Urinary bladder (tissue), 4 donors: Measurements from ENCODE around the gene VANGL2. TPM values are rescaled to one million over a fixed set of nuclear protein-coding genes. Genes with fewer than 3 reads are reported as not detected.

Experiments used
- DNase-seq: peaks from one replicate; pipeline ENCODE4 v3.0.0-alpha.2; 2015; ENCODE audit errors: extremely low spot score
- H3K27ac ChIP-seq: one replicate; pipeline ENCODE4 v1.5.1; 2013; ENCODE audit warnings: low read depth, mild to moderate bottlenecking, moderate library complexity
- H3K36me3 ChIP-seq: one replicate; pipeline ENCODE4 v1.6.1; 2013; ENCODE audit warnings: mild to moderate bottlenecking, moderate library complexity; ENCODE audit not compliant: insufficient read depth
- H3K4me1 ChIP-seq: one replicate; pipeline ENCODE4 v1.6.1; 2013; ENCODE audit warnings: mild to moderate bottlenecking, moderate library complexity; ENCODE audit not compliant: insufficient read depth
- H3K4me3 ChIP-seq: one replicate; pipeline ENCODE4 v1.5.1; 2013; ENCODE audit warnings: low read depth, low read length
- WGBS: extraction: QIAGEN DNeasy Blood & Tissue Kit; methylation state at CpG from one replicate; pipeline ENCODE4 v1.1.7; 2013; 5-methylcytosine and 5-hydroxymethylcytosine counted together
- polyA plus RNA-seq: library from polyadenylated mRNA; stranded (reverse); fragments of 200-250 nt; gene quantifications from one replicate; pipeline ENCODE4 v1.2.3, GENCODE V29; 2013
- total RNA-seq: library from RNA; depleted of rRNA; stranded (reverse); fragments of >200 nt; gene quantifications from one replicate; pipeline ENCODE4 v1.2.3, GENCODE V29; 2014
- donor health status: healthy with polysubstance abuse.
- donor health status: healthy.

The VANGL2 gene
- total RNA-seq (4.1 TPM), polyA plus RNA-seq (7.6 TPM)

- no peaks in the 10 kb centered on the region for H3K4me1 ChIP-seq
- under 1% methylated on average over 31 of the region's 34 CpGs for WGBS
- H3K36me3 ChIP-seq: no peaks in the 10 kb centered on the region
- no peak within 1 kb of the TSS for H3K27ac ChIP-seq
- H3K4me3 ChIP-seq: peak within 1 kb of the TSS; percentile 86
- no peak for DNase-seq
Measured at GRCh38 chr1:160400223-160400645, at the start of gene VANGL2. TSS of gene VANGL2 (plus strand) at chr1:160400564. CDS start at chr1:160415838, 15,274 bp downstream.

- Histone ChIP-seq H3K4me3 (no peak overlapping the region), H3K4me1 (no peaks in the 10 kb centered on the region), H3K27ac (no peak overlapping the region), H3K36me3 (peaks cover 11% of the 10 kb centered on the region)
- WGBS: 82% methylated on average over 4 of the region's 4 CpGs
- DNase-seq: no peak
Measured at GRCh38 chr1:160351629-160352028, 48.7 kb upstream of the VANGL2 start.

GRCh38 chr1:160352555-160352954, 47.8 kb upstream of the VANGL2 start:
- 92% methylated on average over 8 of the region's 8 CpGs for WGBS
- H3K36me3 ChIP-seq: peaks cover 14% of the 10 kb centered on the region

GRCh38 chr1:160353223-160353622, 47.1 kb upstream of the VANGL2 start:
- no peak for DNase-seq
- Histone ChIP-seq H3K4me1 (no peaks in the 10 kb centered on the region), H3K36me3 (peaks cover 14% of the 10 kb centered on the region), H3K27ac (no peak overlapping the region), H3K4me3 (no peak overlapping the region)
- 94% methylated on average over 2 of the region's 2 CpGs for WGBS

More at GRCh38 chr1:160352555-160352954, 47.8 kb upstream of the VANGL2 start:
- Histone ChIP-seq H3K27ac (no peak overlapping the region), H3K4me3 (no peak overlapping the region), H3K4me1 (no peaks in the 10 kb centered on the region)
- DNase-seq: no peak

GRCh38 chr1:160354388-160354985, 45.9 kb upstream of the VANGL2 start:
- WGBS: 64% methylated on average over 5 of the region's 5 CpGs
- Histone ChIP-seq H3K4me1 (no peaks in the 10 kb centered on the region), H3K4me3 (no peak overlapping the region), H3K36me3 (peaks cover 12% of the 10 kb centered on the region), H3K27ac (no peak overlapping the region)
- DNase-seq: no peak

GRCh38 chr1:160357286-160358002, 42.9 kb upstream of the VANGL2 start:
- H3K36me3 ChIP-seq: peaks cover 10% of the 10 kb centered on the region
- 88% methylated on average over 7 of the region's 7 CpGs for WGBS
- H3K4me1 ChIP-seq: no peaks in the 10 kb centered on the region
- H3K27ac ChIP-seq: no peak overlapping the region
- no peak overlapping the region for H3K4me3 ChIP-seq
- no peak for DNase-seq

- Histone ChIP-seq H3K36me3 (peaks cover 10% of the 10 kb centered on the region), H3K4me3 (no peak overlapping the region), H3K4me1 (no peaks in the 10 kb centered on the region), H3K27ac (no peak overlapping the region)
- 89% methylated on average over 4 of the region's 4 CpGs for WGBS
- no peak for DNase-seq
Measured at GRCh38 chr1:160358073-160358472, 42.3 kb upstream of the VANGL2 start.

- no peak for DNase-seq
- H3K4me3 ChIP-seq: no peak overlapping the region
- H3K4me1 ChIP-seq: no peaks in the 10 kb centered on the region
- H3K36me3 ChIP-seq: peaks cover 7% of the 10 kb centered on the region
- 77% methylated on average over 9 of the region's 9 CpGs for WGBS
- no peak overlapping the region for H3K27ac ChIP-seq
Measured at GRCh38 chr1:160359559-160360226, 40.7 kb upstream of the VANGL2 start.

GRCh38 chr1:160360227-160360695, 40.1 kb upstream of the VANGL2 start:
- DNase-seq: no peak
- Histone ChIP-seq H3K4me3 (no peak overlapping the region), H3K36me3 (peaks cover 7% of the 10 kb centered on the region), H3K4me1 (no peaks in the 10 kb centered on the region), H3K27ac (no peak overlapping the region)
- 82% methylated on average over 8 of the region's 8 CpGs for WGBS

GRCh38 chr1:160361199-160361598, 39.2 kb upstream of the VANGL2 start:
- WGBS: 74% methylated on average over 2 of the region's 2 CpGs
- Histone ChIP-seq H3K4me3 (no peak overlapping the region), H3K27ac (no peak overlapping the region), H3K36me3 (peaks cover 3% of the 10 kb centered on the region), H3K4me1 (no peaks in the 10 kb centered on the region)
- no peak for DNase-seq

- Histone ChIP-seq H3K27ac (no peak overlapping the region), H3K4me1 (no peaks in the 10 kb centered on the region), H3K36me3 (peaks cover 3% of the 10 kb centered on the region), H3K4me3 (no peak overlapping the region)
- WGBS: 72% methylated on average over 4 of the region's 4 CpGs
- no peak for DNase-seq
Measured at GRCh38 chr1:160361814-160362167, 38.6 kb upstream of the VANGL2 start.

GRCh38 chr1:160362168-160362957, 38.0 kb upstream of the VANGL2 start:
- 61% methylated on average over 9 of the region's 9 CpGs for WGBS

GRCh38 chr1:160363010-160363409, 37.4 kb upstream of the VANGL2 start:
- WGBS: 41% methylated on average over 5 of the region's 5 CpGs
- H3K4me3 ChIP-seq: no peak overlapping the region
- H3K36me3 ChIP-seq: no peaks in the 10 kb centered on the region
- H3K4me1 ChIP-seq: no peaks in the 10 kb centered on the region
- no peak overlapping the region for H3K27ac ChIP-seq
- no peak for DNase-seq

More at GRCh38 chr1:160362168-160362957, 38.0 kb upstream of the VANGL2 start:
- Histone ChIP-seq H3K27ac (no peak overlapping the region), H3K4me1 (no peaks in the 10 kb centered on the region), H3K36me3 (no peaks in the 10 kb centered on the region), H3K4me3 (no peak overlapping the region)
- DNase-seq: no peak
